Putamen (tissue), 1 donor: Measurements from ENCODE around the gene PIK3R1.

Experiments used
- DNase-seq: peaks from one replicate; pipeline ENCODE4 v3.0.0-alpha.2; 2016; ENCODE audit warnings: low spot score

PIK3R1 gene

GRCh38 chr5:68331192-68332079 lies 115.9 kb downstream of the PIK3R1 start:
- no peak for DNase-seq

GRCh38 chr5:68332080-68332451 lies 116.5 kb downstream of the PIK3R1 start:
- no peak for DNase-seq

- DNase-seq: no peak
Observed at GRCh38 chr5:68332556-68332955, 117.0 kb downstream of the PIK3R1 start.

- DNase-seq: no peak
Observed at GRCh38 chr5:68333649-68334552, 118.3 kb downstream of the PIK3R1 start.

GRCh38 chr5:68334553-68334886 lies 119.0 kb downstream of the PIK3R1 start:
- no peak for DNase-seq

- no peak for DNase-seq
Observed at GRCh38 chr5:68335075-68335474, 119.5 kb downstream of the PIK3R1 start.

GRCh38 chr5:68336200-68336599 lies 120.6 kb downstream of the PIK3R1 start:
- no peak for DNase-seq

GRCh38 chr5:68337235-68337634 lies 121.7 kb downstream of the PIK3R1 start:
- DNase-seq: no peak

- no peak for DNase-seq
Observed at GRCh38 chr5:68339921-68340321, 124.4 kb downstream of the PIK3R1 start.

GRCh38 chr5:68341006-68341405 lies 125.5 kb downstream of the PIK3R1 start:
- DNase-seq: no peak

GRCh38 chr5:68342693-68343092 lies 127.1 kb downstream of the PIK3R1 start:
- DNase-seq: no peak

GRCh38 chr5:68343421-68343826 lies 127.9 kb downstream of the PIK3R1 start:
- DNase-seq: peak; percentile 62

- DNase-seq: peak; percentile 70
Observed at GRCh38 chr5:68344447-68345111, 129.0 kb downstream of the PIK3R1 start.

- no peak for DNase-seq
Observed at GRCh38 chr5:68345171-68345570, 129.6 kb downstream of the PIK3R1 start.

- DNase-seq: no peak
Observed at GRCh38 chr5:68345582-68345981, 130.0 kb downstream of the PIK3R1 start.

GRCh38 chr5:68347536-68347935 lies 132.0 kb downstream of the PIK3R1 start:
- DNase-seq: no peak

- DNase-seq: no peak
Observed at GRCh38 chr5:68348447-68349222, 133.1 kb downstream of the PIK3R1 start.

- no peak for DNase-seq
Observed at GRCh38 chr5:68350176-68350575, 134.6 kb downstream of the PIK3R1 start.
